Endothelial cell of hepatic sinusoid (primary cell): ENCODE measurements around the gene GALNTL6.

ENCODE experiments used
- in situ Hi-C: cut with HindIII; loops from 2 replicates; pipeline ENCODE4 v1.10.0; 2017; ENCODE audit warnings: low sequenced_read_pairs

GALNTL6 gene

GRCh38 chr4:171812665-171813525, at the start of gene GALNTL6:
GALNTL6 (plus strand) TSS chr4:171813404.
- in situ Hi-C loops: no loop called here

- in situ Hi-C loops: no loop called here
These were observed 47.7 kb upstream of the GALNTL6 start for GRCh38 chr4:171765514-171765913.

- in situ Hi-C loops: no loop called here
These were observed 38.5 kb upstream of the GALNTL6 start for GRCh38 chr4:171774642-171775190.

GRCh38 chr4:171779301-171779700, 33.9 kb upstream of the GALNTL6 start:
- in situ Hi-C loops: no loop called here

- in situ Hi-C loops: no loop called here
These were observed 27.8 kb upstream of the GALNTL6 start for GRCh38 chr4:171785388-171785787.

- in situ Hi-C loops: no loop called here
These were observed 19.5 kb upstream of the GALNTL6 start for GRCh38 chr4:171793723-171794122.

GRCh38 chr4:171794528-171794927, 18.7 kb upstream of the GALNTL6 start:
- in situ Hi-C loops: no loop called here

GRCh38 chr4:171809854-171810253, 3.4 kb upstream of the GALNTL6 start:
- in situ Hi-C loops: no loop called here

GRCh38 chr4:171812333-171812664, 905 bp upstream of the GALNTL6 start:
- in situ Hi-C loops: no loop called here

- in situ Hi-C loops: no loop called here
These were observed 484 bp downstream of the GALNTL6 start for GRCh38 chr4:171813526-171814250.

- in situ Hi-C loops: no loop called here
These were observed 1.3 kb downstream of the GALNTL6 start for GRCh38 chr4:171814545-171814944.

- in situ Hi-C loops: no loop called here
These were observed 3.8 kb downstream of the GALNTL6 start for GRCh38 chr4:171817026-171817425.

- in situ Hi-C loops: no loop called here
These were observed 21.4 kb downstream of the GALNTL6 start for GRCh38 chr4:171834640-171835039.

GRCh38 chr4:171843456-171843855, 30.3 kb downstream of the GALNTL6 start:
- in situ Hi-C loops: no loop called here

GRCh38 chr4:171846232-171846631, 33.0 kb downstream of the GALNTL6 start:
- in situ Hi-C loops: no loop called here

- in situ Hi-C loops: no loop called here
These were observed 33.7 kb downstream of the GALNTL6 start for GRCh38 chr4:171846893-171847292.

GRCh38 chr4:171847751-171848150, 34.5 kb downstream of the GALNTL6 start:
- in situ Hi-C loops: no loop called here

- in situ Hi-C loops: no loop called here
These were observed 36.5 kb downstream of the GALNTL6 start for GRCh38 chr4:171849686-171850222.

- in situ Hi-C loops: no loop called here
These were observed 38.1 kb downstream of the GALNTL6 start for GRCh38 chr4:171851295-171851694.

- in situ Hi-C loops: no loop called here
These were observed 44.3 kb downstream of the GALNTL6 start for GRCh38 chr4:171857302-171858012.

GRCh38 chr4:171875291-171875690, 62.1 kb downstream of the GALNTL6 start:
- in situ Hi-C loops: no loop called here
